T-helper 17 cell (primary cell): ENCODE data around the gene GLP1R. TPM values are rescaled to one million over a fixed set of nuclear protein-coding genes. Genes with fewer than 3 reads are reported as not detected.

ENCODE experiments used
- ATAC-seq: fragments of 150-1000 bp; cut with Tn5 transposase; 2 replicates; pipeline ENCODE4 v1.10.0; 2021; ENCODE audit warnings: mild to moderate bottlenecking, moderate library complexity
- DNase-seq, 3 donors: peaks; one replicate each; pipeline versions ENCODE4 v3.0.0 to v3.0.0-alpha.2; 2020 to 2021
- H3K9me3 ChIP-seq: one replicate; pipeline ENCODE4 v1.7.0; 2013; ENCODE audit warnings: low read length, mild to moderate bottlenecking; ENCODE audit not compliant: control insufficient read depth, poor library complexity, severe bottlenecking
- H3K27ac Mint-ChIP-seq: one replicate; pipeline ENCODE4 v1.8.0; 2022; ENCODE audit warnings: mild to moderate bottlenecking, moderate library complexity, mixed read lengths
- H3K27me3 Mint-ChIP-seq: one replicate; pipeline ENCODE4 v1.8.0; 2022; ENCODE audit warnings: mixed read lengths
- H3K36me3 Mint-ChIP-seq: one replicate; pipeline ENCODE4 v1.8.0; 2022; ENCODE audit warnings: low read depth, mixed read lengths
- H3K4me1 Mint-ChIP-seq: one replicate; pipeline ENCODE4 v1.8.0; 2022; ENCODE audit warnings: mild to moderate bottlenecking, mixed read lengths
- H3K4me3 Mint-ChIP-seq: one replicate; pipeline ENCODE4 v1.8.0; 2022; ENCODE audit warnings: mild to moderate bottlenecking, moderate library complexity, mixed read lengths
- total RNA-seq, 4 donors: library from RNA in 2 of 4; stranded (reverse) in 2 of 4; gene quantifications; one replicate each; pipeline ENCODE4 v1.2.3 and lab custom pipeline; 2022 to 2026

Gene GLP1R
- total RNA-seq, 2 donors from 2014 or later = not detected

DNA sequence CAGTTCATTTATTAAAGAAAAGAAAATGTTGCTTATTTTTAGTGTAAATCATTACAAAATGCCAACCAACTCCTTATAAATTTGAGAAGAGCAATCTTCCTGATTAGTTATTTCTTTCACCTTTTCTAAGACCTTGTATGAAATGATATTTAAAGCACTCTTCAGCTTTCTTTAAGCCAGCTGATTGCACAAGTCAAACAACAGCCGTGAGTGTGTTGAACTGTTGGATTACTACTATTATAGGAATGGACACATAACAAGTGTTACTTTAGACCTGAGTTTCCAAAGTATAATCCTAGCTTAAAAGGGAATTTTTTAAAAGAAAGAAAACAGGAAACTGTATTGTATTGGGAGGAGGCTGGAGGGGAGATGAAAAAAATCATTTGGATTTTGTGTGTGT lies 26.8 kb upstream of the GLP1R start:
- ATAC-seq = no peak
- no peaks in the 10 kb centered on the region for H3K4me1 Mint-ChIP-seq

DNA sequence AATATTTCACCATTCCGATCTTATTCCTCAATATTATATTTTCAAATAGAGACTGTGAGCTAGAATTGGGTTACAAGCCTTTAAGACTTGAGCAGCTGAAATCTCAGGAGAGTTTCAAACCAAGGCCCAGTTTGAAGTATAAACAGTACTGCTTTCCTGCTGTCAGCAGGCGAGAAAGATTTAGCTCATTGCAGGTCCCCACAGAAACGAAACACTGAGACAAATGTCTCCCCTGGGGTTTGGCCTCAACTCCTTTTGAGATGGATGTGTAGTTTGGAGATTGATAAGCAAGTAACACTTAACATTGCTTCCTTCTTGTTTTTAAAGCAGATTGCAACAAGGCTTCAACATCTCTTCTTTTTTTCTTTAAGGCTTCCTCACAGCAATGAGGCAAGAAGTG lies 22.4 kb upstream of the GLP1R start:
- Mint-ChIP-seq H3K27me3 (peaks cover 43% of the 10 kb centered on the region), H3K27ac (no peak overlapping the region)

More for the DNA sequence above, 26.8 kb upstream of the GLP1R start:
- no peak overlapping the region for H3K4me3 Mint-ChIP-seq
- no peaks in the 10 kb centered on the region for H3K9me3 ChIP-seq
- no peak for DNase-seq
- no peaks in the 10 kb centered on the region for H3K36me3 Mint-ChIP-seq
- peaks cover 25% of the 10 kb centered on the region for H3K27me3 Mint-ChIP-seq
- H3K27ac Mint-ChIP-seq = no peak overlapping the region

DNA sequence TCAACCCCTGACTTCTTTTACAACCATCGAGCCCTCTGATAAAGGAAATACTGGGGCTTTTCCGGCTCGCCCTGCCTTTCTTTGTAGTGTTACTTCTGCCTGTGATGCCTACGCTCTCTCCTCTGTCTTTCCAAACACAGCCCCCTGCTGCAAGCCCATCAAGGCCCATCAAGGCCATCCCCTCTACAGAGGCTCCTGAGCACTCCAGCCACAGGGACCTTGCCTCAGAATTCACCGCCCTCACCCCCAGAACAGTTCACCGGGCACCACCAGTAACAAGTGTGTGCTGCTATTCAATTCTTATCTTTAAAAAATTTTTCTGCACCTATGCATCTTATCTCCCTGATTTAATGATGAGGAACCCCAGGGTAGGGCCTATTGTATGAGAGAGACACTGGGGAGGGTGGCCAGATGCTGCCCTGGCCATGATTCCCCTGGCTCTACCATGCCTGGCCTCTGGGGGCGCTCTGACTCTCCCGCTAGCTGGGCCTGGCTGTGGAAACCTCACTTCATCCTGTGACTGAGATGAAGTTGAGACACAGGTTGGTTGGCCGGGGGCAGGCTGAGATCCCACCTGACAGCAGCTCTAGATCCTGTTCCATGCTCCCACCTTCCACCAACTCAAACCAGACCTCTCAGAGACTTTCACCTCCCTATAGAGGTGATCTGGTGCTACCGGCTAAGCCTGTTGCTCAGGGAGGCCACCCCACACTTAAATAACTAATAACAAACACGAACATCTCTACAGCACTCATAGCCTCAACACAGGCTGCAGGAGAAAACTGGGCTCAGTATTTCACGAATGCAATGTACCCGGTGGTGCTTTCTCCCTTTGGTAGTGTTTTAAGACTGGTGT lies 19.2 kb upstream of the GLP1R start:
- no peaks in the 10 kb centered on the region for H3K36me3 Mint-ChIP-seq
- peaks cover 3% of the 10 kb centered on the region for H3K9me3 ChIP-seq
- peak in 1 of 3 donors; percentile 18 for DNase-seq
- peak; percentile 62 for ATAC-seq
- H3K27ac Mint-ChIP-seq = no peak overlapping the region
- peaks cover 59% of the 10 kb centered on the region for H3K27me3 Mint-ChIP-seq
- no peaks in the 10 kb centered on the region for H3K4me1 Mint-ChIP-seq
- H3K4me3 Mint-ChIP-seq = no peak overlapping the region

More for the DNA sequence above, 22.4 kb upstream of the GLP1R start:
- DNase-seq (no peak), ATAC-seq (no peak)
- Mint-ChIP-seq H3K4me3 (no peak overlapping the region), H3K4me1 (no peaks in the 10 kb centered on the region), H3K36me3 (no peaks in the 10 kb centered on the region)
- no peaks in the 10 kb centered on the region for H3K9me3 ChIP-seq

DNA sequence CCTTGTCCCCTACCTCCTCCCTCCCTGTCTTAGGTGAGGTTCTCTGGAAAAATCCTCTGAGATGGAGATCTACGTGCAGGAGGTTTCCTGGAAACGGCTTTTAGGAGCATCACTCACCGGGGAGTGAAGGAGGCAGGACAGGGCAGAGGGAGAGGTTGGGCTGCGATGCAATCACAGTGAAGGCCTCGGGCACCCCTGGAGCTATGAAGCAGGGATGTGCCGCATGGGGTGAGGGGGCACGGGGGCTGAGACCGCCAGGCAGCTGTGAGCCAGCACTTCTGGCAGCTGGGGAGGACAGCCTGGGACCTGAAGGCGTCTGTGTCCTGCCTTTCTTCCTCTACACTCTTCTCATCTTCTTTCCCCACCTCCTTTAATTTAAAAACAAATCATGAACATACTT lies 12.9 kb upstream of the GLP1R start:
- no peak overlapping the region for H3K27ac Mint-ChIP-seq
- ATAC-seq (no peak), DNase-seq (no peak)
- H3K36me3 Mint-ChIP-seq = peaks cover 2% of the 10 kb centered on the region
- H3K4me3 Mint-ChIP-seq = no peak overlapping the region
- H3K9me3 ChIP-seq = peaks cover 3% of the 10 kb centered on the region
- peaks cover 7% of the 10 kb centered on the region for H3K4me1 Mint-ChIP-seq
- H3K27me3 Mint-ChIP-seq = peaks cover 83% of the 10 kb centered on the region

DNA sequence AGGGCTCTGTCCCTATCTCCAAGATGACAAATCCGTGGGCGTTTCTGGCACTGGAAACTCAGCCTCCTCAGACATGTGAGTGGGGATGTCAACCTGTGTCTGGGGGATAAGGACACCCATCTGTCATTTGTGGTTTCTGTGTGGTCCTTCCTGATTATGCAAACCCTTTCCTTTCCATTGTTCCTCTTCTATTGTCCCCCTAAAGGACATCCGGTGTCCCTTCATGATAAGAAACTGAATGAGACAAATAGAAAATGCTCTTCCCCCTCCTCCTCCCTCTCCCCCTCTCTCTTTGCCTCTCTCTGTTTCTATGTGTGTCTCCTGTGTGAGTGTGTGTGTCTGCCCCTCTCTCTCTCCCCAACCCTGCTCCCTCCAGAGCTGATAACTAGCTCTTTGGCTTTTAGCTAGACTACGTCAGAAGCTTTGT lies 11.5 kb upstream of the GLP1R start:
- ATAC-seq = no peak

DNA sequence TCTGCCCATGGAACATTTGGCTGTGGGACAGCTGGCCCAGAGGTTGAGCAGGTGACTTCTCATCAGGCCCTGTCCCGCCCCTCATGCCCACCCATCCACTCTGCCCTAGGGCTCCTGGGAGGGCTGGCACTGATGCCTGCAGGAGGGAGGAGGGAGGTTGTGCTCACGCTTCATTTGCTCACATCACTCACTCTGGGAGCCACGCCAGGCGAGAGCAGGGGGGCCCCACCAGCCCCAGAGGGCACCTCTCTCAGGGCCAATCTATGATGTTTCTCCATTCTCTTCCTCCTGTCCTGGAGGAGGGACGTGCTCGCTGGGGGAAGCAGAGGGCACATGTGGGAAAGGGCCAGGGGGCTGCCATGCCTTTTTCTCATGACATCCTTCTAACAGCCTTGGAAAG lies 10.9 kb upstream of the GLP1R start:
- no peak for ATAC-seq
- Mint-ChIP-seq H3K4me3 (no peak overlapping the region), H3K36me3 (peaks cover 2% of the 10 kb centered on the region), H3K27ac (no peak overlapping the region), H3K4me1 (peaks cover 7% of the 10 kb centered on the region), H3K27me3 (peaks cover 82% of the 10 kb centered on the region)
- peaks cover 3% of the 10 kb centered on the region for H3K9me3 ChIP-seq
- DNase-seq = no peak

More for the DNA sequence above, 11.5 kb upstream of the GLP1R start:
- Mint-ChIP-seq H3K27me3 (peaks cover 83% of the 10 kb centered on the region), H3K27ac (no peak overlapping the region), H3K4me3 (no peak overlapping the region), H3K36me3 (peaks cover 2% of the 10 kb centered on the region), H3K4me1 (peaks cover 7% of the 10 kb centered on the region)
- H3K9me3 ChIP-seq = peaks cover 3% of the 10 kb centered on the region
- no peak for DNase-seq

DNA sequence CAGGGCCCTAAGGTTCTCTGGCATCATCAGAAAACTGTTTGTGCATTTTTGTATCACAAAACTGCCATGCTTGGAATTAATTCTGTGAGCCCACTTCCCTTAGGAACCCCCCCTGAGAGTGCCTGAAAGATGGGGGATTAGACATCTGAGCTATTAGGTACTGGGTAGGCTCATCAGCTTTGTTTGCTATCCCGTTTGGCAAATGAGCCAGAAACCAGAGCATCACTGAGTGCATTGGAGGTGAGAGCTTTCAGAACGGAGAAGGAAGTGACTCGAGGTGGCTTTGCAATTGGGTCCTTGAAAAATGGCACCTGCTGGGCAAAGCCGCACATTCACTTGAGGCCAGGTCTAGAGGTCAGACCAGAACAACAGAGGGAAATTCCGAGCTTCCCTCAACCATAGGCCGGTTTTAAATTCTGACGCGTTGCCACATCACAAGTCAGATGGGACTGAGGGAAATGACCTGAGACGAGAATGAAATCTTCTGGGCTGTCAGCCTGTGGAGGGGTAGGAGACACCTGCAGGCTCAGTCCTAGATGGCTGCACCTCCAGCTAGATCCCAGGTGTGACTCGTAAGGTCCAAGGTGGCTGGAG lies 8.4 kb upstream of the GLP1R start:
- Mint-ChIP-seq H3K27ac (no peak overlapping the region), H3K36me3 (peaks cover 2% of the 10 kb centered on the region), H3K27me3 (peaks cover 66% of the 10 kb centered on the region), H3K4me1 (peaks cover 7% of the 10 kb centered on the region), H3K4me3 (no peak overlapping the region)
- no peaks in the 10 kb centered on the region for H3K9me3 ChIP-seq
- DNase-seq = no peak
- ATAC-seq = no peak

DNA sequence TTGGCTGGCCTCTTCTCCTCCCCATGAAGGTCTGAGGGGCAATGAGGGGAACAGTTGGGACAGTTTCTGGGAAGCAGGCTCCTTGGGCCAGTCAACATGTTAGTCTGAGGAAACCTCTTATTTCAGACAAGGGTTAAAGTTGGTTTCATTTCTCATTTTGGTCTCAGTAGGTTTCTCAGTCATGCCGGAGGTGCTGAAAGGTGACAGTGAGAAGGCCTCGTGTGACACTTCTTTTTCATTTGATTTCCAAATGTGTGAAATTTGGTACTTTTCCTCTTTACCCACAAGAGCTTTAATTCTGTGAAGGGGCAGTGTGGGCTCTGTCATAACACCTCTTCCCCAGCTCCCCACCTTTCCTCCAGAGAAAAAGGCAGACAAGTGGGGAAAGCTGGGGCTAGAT lies 7.5 kb upstream of the GLP1R start:
- no peaks in the 10 kb centered on the region for H3K9me3 ChIP-seq
- ATAC-seq = no peak

DNA sequence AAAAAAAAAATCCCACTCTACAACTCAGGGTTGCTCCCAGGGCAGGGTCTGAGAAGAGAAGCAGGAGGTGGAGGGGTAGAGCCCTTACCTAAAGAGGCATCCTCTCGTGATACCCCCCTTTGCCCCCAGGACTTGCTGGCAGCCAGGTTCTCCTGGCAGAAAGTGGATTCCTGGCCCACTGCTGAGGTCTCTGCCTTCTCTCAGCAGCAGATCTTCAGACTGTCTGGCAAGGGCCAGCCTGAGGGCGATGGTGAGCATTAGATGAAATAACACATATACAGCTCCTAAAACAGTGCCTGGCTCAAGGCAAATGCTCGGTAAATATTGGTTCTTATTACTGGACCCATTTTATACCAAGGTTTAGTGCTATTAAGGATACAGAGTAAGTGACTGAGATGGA lies 4.8 kb upstream of the GLP1R start:
- no peak overlapping the region for H3K4me3 Mint-ChIP-seq
- H3K27me3 Mint-ChIP-seq = peaks cover 49% of the 10 kb centered on the region
- no peaks in the 10 kb centered on the region for H3K36me3 Mint-ChIP-seq
- DNase-seq (no peak), ATAC-seq (no peak)
- H3K9me3 ChIP-seq = no peaks in the 10 kb centered on the region
- H3K4me1 Mint-ChIP-seq = peaks cover 2% of the 10 kb centered on the region
- no peak overlapping the region for H3K27ac Mint-ChIP-seq

More for the DNA sequence above, 7.5 kb upstream of the GLP1R start:
- Mint-ChIP-seq H3K36me3 (peaks cover 2% of the 10 kb centered on the region), H3K4me1 (peaks cover 5% of the 10 kb centered on the region), H3K27me3 (peaks cover 58% of the 10 kb centered on the region), H3K4me3 (no peak overlapping the region), H3K27ac (no peak overlapping the region)
- DNase-seq = no peak

DNA sequence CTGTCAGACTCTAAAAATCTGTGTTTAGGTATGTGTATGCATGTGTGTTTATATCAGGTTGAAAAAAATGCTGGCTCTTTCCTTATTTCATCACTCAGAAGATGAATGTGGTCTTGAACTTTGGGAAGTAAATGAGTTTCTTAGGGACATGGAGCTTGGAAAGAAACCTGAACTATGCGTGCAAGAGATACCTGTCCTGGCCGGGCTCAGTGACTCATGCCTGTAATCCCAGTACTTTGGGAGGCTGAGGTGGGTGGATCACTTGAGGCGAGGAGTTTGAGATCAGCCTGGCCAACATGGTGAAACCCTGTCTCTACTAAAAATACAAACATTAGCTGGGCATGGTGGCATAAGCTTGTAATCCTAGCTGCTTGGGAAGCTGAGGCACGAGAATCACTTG lies 4.4 kb upstream of the GLP1R start:
- no peak overlapping the region for H3K4me3 Mint-ChIP-seq
- ATAC-seq (no peak), DNase-seq (no peak)
- H3K9me3 ChIP-seq = no peaks in the 10 kb centered on the region
- H3K36me3 Mint-ChIP-seq = peaks cover 2% of the 10 kb centered on the region
- peaks cover 4% of the 10 kb centered on the region for H3K4me1 Mint-ChIP-seq
- H3K27me3 Mint-ChIP-seq = peaks cover 48% of the 10 kb centered on the region
- no peak overlapping the region for H3K27ac Mint-ChIP-seq

DNA sequence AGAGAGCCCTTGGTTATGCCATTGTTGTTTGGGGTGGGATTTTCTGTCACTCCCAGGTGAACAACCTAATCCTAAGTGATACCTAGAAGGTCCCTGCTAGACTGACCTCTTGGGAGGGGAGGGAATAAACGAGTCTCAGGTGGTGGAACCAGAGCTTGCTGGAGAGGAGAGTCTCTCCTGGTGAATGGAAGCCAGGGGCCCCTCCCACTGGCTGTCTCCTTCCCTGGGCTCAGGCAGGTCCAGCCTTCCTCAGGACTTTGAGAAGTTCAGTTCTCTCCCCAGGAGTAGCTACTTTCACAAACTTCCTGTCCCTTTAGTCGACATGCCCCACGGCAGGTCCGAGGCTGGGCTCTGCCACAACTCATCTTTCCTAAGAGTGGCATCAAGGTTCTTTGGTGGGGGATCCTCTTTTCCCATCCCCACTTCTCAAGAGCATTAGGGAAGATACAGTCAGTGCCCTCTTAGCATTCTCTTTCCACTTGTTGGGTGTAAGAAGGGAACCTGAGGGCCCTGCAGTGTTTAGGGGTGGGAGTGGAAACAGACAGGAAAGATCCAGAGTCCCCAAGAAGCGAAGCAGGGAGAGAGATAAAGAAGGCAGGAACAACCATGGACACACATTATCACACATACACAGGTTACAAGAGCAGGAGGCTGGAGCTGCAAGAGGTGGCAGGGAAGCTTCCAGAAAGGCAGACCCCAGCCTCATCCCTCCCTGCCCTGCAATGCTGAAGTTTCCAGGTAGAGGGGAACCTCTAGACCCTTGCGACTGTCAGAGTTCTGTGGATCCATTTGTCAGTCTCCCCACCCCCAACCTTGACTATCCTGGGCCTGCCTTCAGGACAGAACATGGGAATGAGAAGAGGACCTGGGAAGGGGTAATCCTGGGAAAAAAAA lies 900 bp upstream of the GLP1R start:
- Mint-ChIP-seq H3K36me3 (peaks cover 6% of the 10 kb centered on the region), H3K4me1 (peaks cover 16% of the 10 kb centered on the region), H3K27ac (no peak overlapping the region), H3K27me3 (peaks cover 58% of the 10 kb centered on the region), H3K4me3 (peak overlapping the region; percentile 79)
- H3K9me3 ChIP-seq = no peaks in the 10 kb centered on the region
- ATAC-seq (no peak), DNase-seq (no peak)

DNA sequence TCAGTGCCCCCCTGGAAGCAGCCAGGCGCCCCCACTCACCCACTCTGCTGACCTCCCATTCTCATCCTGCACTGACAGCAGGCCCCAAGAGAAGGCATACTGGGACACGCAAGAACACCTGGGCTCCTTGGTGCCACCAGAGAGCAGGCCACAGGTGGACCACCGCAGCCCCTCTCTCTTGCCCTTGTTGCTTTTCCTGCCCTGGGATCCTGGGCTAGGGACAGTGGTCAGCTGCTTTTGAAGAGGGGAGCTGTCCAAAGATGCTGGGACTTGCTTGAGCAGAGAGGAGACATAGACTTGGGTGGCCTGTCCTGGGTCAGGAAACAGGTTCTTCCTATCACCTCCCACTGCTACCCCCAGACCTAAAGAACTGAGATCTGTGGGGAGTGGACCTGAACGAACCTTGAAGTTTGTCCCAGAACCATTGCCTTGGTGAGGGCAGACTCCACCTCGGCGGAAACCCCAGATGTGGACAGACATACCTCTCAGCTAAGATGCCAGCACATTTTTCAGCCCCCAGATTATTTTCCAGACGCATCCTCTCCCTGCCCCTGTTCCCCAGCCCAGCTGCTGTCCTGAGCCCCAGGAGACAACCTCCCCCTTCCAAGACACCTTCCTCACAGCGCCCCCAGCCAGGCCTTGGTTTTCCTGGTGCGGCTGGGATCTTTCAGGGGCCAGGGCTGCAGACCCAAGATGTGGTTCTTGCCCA lies 1.1 kb downstream of the GLP1R start:
- no peaks in the 10 kb centered on the region for H3K9me3 ChIP-seq
- Mint-ChIP-seq H3K27ac (no peak overlapping the region), H3K27me3 (peaks cover 70% of the 10 kb centered on the region), H3K4me1 (peaks cover 20% of the 10 kb centered on the region), H3K4me3 (peak overlapping the region; percentile 83), H3K36me3 (peaks cover 6% of the 10 kb centered on the region)
- ATAC-seq (no peak), DNase-seq (no peak)
